HG03432 (cell line): Measurements from ENCODE around the gene NT5DC1.

ENCODE experiments used
- ATAC-seq: cut with Tn5 transposase; IDR thresholded peaks from one replicate; pipeline ENCODE4 v1.9.1; 2021; ENCODE audit warnings: mild to moderate bottlenecking, moderate library complexity; ENCODE audit not compliant: unreplicated experiment

The NT5DC1 gene

GRCh38 chr6:116136373-116136772, 35.7 kb downstream of the NT5DC1 start:
- no peak for ATAC-seq

DNA sequence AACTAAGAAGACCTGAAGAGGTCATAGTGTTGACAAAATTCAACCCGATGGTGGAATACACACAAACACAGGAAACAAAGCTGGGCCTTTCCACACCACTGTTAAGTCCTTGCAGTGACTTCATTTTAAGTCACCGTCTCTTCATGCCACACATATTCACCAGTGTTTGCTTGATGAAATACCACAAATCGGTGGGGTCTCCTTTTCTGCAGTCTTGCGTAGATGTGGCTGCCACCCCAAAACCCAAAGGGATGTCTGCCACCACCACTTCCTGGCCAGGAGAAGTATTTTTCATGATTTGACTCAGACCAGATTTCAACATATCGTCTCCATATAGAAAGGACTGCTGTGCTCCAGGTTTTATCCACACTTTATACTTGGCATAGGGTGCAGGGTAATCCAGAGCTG, 36.3 kb downstream of the NT5DC1 start:
- no peak for ATAC-seq

GRCh38 chr6:116139917-116140316, 39.3 kb downstream of the NT5DC1 start:
- ATAC-seq, result no peak

DNA sequence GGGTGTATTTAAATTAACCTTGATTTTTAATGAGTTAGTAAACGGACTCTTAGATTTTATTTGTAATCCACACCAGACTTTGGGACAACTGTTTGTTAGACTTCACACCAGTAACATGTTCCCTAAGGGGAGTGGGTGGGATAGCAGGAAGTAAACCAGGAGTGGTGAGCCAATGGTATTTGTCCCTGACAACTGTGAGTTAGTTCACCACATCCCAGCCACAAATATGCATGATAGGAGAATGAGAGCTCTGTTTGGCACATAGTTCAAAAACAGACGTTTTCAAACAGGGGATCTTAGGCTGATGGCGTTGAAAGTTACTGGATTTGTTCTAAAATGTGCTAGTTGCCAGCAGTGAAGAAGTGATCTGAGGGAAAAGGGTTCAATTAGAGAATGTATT, 44.0 kb downstream of the NT5DC1 start:
- no peak for ATAC-seq

DNA sequence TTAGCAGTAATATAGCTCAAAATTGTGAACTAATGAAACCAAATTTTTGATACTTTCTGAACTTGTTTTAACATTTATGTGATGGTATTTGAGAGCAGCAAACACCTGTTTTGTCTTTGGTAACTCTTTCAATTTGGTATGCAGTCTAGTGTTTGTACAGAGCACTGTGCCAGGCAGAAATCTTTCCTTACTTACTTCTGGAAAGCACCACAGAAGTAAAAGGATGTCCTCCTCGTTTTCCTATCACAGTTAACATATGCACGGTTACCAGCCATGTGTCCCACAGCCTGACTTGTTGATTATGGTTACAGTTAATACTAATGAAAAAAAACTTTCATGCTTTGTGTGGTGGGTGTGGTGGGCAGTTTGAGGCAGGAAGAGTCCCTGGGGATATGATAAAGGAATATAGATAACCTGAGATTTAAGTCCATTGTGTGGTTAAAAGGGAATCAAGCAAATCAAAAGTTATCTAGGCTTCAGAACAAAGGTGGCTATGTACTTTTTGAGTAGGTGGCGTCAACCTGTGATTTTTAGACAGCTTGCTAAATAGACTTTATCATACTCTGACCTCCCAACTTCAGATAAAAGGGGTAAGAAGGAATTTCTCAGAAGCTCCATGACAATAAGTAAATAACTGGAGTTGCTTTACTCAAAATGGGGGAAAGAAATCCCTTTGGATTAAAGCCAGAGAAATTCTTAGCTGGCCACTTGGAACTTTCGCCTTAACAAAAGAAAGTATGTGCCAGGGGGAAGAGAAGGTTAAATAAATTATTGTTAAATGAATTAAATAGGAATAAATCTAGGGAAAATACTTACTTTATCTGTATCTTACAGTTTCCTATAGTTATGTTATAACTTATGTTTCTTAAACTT, 45.4 kb downstream of the NT5DC1 start:
- no peak for ATAC-seq

DNA sequence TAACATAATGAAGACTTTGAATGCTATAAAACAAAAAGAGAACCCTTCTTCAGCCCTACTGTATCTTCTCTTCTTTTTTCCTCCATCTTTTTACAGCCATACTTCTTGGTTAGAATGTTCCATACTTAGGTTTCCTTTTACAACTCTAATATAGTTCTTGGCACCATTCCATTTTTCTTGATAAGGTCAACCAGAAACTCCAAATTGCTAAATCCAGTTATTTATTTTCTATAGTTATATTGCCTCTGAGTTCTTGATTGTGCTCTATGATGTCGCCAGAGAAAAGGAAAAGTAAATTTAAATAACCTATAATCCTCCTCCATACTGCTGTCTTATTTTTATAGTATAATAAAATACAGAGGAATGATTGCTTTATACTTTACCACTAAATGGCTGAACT, 52.0 kb downstream of the NT5DC1 start:
- no peak for ATAC-seq

DNA sequence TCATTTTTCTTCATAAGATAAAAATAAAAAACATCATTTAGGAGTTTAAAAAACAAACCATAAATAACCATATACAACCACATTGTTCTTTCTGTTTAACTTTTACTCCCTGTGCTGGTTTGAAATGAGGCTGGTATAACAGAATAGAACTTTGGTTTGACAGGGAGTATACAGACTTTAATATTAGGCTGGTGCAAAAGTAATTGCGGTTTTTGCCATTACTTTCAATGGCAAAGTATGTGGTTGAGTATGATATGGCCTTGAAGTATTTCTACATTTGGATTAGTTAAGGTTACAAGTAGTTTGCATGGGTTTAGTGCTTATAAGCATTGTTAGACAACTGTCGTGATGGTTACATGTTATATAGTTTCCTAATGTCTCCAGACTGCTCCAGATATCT, 54.2 kb downstream of the NT5DC1 start:
- no peak for ATAC-seq

DNA sequence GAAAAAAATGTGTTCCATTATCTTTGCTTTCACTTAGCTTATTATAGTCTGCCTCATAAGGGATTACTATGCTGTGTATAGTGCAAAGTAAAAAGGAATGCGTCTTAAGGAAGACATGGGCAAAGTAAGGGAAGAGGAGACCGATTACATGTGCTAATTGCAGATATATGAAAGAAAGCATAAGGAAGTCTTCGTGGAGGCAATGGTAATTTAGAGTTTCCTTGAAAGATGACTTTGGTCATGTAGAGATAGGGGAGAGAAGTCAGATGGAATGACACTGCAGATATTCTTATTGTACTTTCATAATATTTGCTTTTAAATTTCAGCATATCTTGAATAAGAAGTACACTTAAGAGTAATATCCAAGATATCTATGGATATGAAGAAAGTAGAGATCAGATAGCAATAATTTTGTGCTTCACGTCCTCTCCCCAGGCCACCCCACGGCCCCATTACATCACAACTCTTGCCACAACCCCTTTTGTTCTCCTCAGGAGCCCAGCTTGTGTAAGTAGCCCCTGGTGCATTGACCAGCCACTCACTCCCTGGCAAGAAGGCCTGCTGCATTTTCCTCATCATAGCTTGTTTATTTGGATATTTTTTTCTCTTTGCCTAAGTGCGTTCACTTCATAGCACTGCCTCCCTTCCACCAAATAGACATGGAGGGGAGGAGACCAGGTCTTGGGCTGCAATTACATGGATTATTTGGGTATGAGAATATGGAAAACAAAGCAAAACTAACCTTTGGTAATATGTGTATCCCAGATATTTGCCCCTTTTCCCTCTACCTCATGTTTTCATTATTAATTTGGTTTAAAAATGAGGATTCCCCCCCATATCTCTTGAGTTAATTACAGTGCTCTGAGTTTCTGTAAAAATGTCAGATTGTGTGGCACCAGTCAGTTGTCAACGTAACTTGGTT, 56.0 kb downstream of the NT5DC1 start:
- ATAC-seq, result no peak

- ATAC-seq, result no peak
Measured at GRCh38 chr6:116157391-116157790, 56.7 kb downstream of the NT5DC1 start.

DNA sequence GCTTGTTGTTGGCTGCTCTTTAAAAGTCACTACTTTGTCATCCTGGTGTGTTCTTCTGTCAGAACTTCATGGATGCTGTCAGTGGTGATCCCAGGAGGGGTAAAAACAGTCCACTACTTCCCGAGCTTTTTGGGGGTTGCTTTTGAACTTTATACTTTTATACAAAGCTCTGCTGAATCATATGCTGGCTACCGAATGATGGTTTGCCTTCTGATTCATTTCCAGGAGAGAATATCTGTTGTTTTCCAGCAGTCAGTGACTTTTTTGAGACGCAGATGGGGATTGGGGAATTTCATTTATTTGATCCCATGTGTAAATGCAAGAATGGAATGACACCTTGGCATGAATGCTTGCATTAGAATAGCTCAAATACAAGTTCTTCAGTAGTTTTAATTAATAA, 58.0 kb downstream of the NT5DC1 start:
- ATAC-seq, result no peak

GRCh38 chr6:116159782-116160524, 59.3 kb downstream of the NT5DC1 start:
- no peak for ATAC-seq

GRCh38 chr6:116165596-116165995, 64.9 kb downstream of the NT5DC1 start:
- peak; percentile 80 for ATAC-seq

- ATAC-seq, result no peak
Measured at GRCh38 chr6:116166369-116166768, 65.7 kb downstream of the NT5DC1 start.

- no peak for ATAC-seq
Measured at GRCh38 chr6:116168148-116168547, 67.5 kb downstream of the NT5DC1 start.

- ATAC-seq, result no peak
Measured at GRCh38 chr6:116169880-116170279, 69.2 kb downstream of the NT5DC1 start.

- ATAC-seq, result no peak
Measured at GRCh38 chr6:116170358-116171057, 69.9 kb downstream of the NT5DC1 start.

DNA sequence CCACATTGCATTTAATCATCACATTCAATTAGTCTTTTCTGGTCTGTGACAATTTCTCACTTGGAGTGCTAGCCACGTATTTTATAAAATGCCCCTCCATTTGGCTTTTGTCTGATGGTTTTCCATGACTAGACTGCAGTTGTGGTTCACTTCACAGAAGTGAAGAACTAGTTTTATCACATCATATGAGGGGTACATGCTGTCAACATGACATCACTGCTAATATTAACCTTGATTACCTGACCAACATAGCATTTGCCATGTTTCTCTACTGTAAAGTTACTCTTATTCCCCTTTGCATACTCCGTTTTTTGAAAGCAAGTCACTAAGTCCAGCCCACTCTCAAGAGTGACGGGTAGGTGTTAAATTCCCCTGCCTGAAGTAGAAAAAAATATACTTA, 73.3 kb downstream of the NT5DC1 start:
- ATAC-seq, result no peak

GRCh38 chr6:116175344-116175743, 74.7 kb downstream of the NT5DC1 start:
- no peak for ATAC-seq

GRCh38 chr6:116176596-116176995, 75.9 kb downstream of the NT5DC1 start:
- ATAC-seq, result no peak

DNA sequence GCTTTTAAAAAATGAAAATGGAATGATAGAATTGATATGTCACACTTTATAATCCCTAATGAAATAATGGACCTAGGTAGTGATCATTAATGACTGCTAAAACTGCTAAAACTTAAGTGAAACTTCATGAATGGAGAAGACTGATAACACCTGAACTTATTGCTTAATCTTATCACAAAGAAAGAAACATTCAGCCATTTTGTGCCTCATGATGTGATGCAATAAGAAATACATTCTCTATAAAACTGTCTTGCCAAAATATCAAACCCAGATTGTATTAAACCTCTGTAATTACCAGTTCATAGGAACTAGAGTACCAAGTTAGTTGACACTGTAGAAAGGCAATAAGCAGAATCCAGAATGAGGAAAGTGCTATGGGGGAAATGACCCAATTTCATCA, 79.7 kb downstream of the NT5DC1 start:
- ATAC-seq, result no peak

- ATAC-seq, result no peak
Measured at GRCh38 chr6:116189472-116189871, 88.8 kb downstream of the NT5DC1 start.
